G401.6 (cell line): ENCODE data around the gene GTF2A1L.
"Not testable (repeated sequence)": the region's sequence is repeated elsewhere in the genome, so short reads cannot be mapped to it uniquely, and the experiment has no call there.

Source experiments
- FAIRE-seq: peaks from 2 replicates; lab custom pipeline; 2012; peaks lifted over from hg19 to GRCh38; lab: Jason Lieb, UNC

Gene GTF2A1L, protein sequence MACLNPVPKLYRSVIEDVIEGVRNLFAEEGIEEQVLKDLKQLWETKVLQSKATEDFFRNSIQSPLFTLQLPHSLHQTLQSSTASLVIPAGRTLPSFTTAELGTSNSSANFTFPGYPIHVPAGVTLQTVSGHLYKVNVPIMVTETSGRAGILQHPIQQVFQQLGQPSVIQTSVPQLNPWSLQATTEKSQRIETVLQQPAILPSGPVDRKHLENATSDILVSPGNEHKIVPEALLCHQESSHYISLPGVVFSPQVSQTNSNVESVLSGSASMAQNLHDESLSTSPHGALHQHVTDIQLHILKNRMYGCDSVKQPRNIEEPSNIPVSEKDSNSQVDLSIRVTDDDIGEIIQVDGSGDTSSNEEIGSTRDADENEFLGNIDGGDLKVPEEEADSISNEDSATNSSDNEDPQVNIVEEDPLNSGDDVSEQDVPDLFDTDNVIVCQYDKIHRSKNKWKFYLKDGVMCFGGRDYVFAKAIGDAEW

DNA sequence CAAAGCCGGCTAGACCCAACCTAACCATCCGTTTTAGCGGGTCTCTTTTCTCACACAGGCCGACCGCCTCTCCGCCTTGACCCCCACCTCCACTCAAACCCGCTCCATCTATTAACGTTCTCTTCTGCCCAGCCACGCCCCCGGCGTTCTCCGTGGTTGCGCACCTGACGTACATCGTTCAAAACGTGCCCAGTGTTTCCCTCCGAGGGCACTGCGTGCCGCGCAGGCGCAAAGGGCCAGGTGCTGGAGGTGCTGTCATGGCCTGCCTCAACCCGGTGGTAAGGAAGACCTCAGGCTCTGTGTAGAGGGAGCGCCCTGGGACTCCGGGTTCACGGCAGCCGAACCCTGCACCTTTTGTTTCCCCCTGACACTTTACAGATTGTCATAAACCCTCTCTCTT lies at the start of gene GTF2A1L:
GTF2A1L (plus strand) TSS at position 239 of the 400 bp plus-strand sequence; CDS start at position 258, 19 bp downstream.
- no peak for FAIRE-seq

DNA sequence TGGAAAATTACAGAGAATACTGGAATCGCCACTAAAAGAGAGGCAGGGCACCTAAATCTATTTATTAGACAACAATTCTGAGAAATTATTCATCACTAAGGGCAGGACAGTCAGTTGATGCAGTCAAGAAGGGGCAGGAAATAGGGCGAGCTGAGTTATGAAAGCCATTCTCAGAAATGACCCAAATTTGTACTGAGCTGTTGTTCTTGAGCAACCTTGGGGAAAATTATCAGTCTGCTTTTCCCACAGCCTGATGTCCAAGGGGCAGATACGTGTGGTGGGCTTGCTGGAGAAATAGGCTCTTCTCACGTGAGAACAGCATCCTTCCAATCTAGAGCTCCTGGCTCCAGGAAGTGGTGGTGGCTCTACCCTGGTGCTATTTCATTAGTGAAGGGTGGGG lies 49.1 kb upstream of the GTF2A1L start:
- FAIRE-seq = no peak

DNA sequence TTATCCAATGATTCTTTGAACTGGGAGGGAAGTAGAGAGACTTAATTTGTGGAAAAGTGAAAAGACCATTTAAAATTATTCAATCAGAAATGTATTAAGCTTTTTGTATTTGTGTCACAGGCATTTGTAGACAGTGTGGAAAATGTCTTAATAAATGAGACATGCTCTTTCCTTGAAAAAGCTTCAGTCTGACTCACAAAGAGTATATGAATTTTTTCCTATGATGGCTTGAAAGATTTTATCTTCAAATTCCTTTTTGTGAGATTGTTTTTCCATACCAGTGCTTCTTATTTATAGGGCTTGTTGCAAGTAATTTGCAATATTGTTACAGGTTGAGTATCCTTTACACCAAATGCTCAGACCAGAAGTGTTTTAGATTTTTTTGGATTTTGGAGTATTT lies 48.2 kb upstream of the GTF2A1L start:
- FAIRE-seq = no peak

DNA sequence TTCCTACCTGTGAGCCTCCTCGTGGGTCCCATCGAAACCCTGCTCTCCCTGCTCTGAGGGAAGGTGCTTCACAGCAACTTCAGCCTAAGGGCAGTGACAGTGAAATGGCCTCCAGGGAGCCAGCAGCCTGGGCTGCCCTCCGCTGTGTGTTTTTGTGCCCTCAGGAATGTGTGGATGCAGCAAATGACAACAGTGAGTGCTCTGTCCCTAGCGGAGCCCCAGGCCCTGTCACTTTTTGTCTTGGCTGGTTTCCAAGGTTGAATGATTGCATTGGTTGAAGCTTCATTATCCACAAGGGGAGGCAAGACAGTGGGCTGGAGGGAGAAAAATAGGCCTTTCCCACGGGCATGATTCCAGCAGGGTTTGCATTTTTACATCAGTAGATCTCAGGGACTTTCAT lies 44.8 kb upstream of the GTF2A1L start:
- FAIRE-seq = no peak

DNA sequence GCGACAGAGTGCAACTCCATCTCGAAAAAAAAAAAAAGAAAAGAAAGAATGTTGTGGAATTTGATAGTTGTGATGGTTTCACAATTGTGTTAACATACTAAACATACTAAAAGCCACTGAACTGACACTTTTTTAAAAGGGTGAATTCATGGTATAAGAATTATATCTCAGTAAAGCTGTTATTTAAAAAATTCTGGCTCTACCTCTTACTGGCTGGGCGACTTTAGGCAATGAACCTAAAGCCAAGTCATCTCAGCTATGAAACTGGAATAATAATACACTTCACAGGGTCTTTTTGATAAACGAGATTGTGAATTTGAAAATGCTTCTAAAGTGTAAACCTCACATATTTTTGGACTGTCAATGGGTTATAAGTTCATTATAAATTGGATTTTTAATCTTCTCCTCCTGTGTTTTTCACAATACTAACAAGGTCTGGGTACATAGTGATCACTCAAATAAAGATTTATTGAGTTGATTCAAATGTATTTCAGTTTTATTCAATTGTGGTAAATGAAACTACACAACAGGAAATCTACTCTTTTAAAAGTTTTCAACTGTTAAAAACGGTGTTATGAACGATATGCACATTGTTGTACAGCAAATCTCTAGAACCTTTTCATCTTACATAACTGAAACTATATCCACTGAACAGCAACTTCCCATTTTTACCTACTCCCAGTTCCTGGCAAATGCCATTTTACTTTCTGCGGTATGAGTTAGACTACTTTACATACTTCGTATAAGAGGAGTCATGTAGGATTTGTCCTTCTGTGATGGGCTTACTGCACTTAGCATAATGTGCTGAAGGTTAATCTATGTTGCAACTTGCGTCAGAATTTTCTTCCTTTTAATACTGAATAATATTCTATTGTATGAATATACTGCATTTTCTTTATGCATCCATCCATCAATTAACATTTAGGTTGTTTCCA lies 43.0 kb upstream of the GTF2A1L start:
- FAIRE-seq = no peak

DNA sequence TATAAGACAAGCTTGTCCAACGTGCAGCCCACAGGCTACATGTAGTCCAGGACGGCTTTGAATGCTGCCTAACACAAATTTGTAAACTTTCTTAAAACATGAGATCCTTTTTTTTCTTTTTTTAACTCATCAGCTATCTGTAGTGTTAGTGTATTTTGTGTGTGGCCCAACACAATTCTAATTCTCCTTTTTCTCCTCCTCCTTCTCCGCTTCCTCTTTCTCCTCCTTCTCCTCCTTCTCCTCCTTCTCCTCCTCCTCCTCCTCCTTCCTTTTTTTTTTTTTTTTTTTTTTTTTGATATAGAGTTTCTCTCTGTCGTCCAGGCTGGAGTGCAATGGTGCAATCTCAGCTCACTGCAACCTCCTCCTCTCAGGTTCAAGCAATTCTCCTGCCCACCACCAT lies 39.3 kb upstream of the GTF2A1L start:
- no peak for FAIRE-seq

DNA sequence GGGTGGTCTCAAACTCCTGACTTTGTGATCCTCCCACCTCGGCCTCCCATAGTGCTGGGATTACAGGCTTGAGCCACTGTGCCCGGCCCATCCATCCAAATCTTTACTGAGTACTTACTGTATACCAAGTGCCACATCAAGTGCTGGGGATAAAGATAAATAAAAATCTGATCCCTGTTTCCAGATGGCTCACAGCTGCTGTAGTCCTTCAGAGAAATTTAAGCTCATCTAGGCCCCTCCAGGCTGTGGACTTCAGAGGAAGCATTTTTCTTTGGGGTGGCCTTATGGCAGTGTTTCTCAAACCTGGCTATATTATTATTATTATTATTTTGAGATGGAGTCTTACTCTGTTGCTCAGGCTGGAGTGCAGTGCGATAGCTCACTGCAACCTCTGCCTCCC lies 33.7 kb upstream of the GTF2A1L start:
- FAIRE-seq = no peak

DNA sequence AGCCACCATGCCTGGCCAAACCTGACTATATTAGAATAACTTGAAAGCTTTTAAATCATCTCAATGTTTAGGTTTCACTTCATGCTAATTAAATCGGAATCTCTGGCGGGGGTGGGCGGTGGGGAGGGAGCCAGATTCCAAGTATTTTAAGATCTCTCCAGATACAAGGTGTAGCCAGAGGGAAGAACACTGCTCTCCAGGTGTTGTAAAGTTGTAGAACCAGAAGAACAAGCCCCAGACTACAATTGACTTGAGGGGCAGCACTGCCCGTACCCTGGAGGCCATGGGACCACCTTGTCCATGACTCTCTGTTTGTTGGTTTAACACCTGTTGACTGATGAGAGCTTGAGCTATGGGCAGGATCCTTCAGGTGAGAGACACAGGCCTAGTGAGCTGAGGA lies 33.1 kb upstream of the GTF2A1L start:
- no peak for FAIRE-seq

DNA sequence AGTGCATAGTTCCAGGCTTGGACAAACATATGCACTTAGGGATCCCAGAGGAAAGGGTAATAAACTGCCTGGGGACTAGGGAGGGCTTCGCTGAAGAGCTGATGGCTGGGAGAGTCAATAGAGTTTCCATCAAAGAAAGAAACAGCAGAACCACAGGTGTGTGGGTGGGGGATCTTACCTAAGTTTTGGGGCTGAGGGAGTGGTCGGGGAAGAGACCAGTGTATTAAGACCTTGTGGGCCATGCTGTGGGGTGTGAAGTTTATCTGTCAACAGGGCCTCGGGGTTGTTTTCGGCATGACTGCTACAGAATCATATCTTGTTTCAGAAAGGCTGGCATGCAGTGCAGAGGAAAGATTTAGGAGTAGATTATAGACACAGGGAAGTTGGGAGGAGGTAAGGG lies 31.2 kb upstream of the GTF2A1L start:
- no peak for FAIRE-seq

DNA sequence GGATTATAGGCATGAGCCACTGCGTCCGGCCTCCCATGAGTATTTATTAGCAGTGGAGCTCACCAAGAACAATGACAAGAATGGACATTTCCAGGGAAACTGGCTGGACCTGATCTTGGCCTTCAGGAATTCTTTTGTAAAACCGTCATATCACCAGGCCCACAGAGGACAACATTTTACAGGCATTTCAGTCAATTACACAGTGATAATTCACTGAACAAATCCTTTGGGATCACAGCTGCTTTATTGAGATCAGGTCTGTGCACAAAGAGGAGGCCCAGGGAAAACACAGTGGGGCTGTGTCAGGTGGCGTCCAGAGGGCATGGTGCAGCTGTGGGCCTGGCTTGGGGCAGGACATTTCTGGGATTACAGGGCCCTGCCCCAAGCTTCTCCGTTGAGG lies 30.1 kb upstream of the GTF2A1L start:
- FAIRE-seq = no peak

DNA sequence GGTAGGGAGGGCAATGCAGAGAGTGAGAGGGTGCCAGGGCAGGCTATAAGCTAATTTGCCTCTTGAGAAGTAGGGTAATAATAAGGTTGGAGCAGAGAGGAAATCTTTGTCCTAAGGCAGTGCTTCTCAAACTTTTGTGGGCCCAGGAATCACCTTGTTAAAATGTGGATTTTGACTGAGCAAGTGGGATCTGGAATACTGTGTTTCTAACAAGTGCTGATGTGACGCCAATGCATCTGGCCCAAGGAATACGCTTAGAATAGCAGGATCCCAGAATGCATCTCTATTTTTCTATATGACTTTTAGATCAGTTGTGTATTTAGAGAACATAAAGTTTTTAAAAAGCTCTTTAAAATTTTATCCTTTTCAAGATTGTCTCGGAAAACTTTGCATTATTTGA lies 29.7 kb upstream of the GTF2A1L start:
- FAIRE-seq = no peak

DNA sequence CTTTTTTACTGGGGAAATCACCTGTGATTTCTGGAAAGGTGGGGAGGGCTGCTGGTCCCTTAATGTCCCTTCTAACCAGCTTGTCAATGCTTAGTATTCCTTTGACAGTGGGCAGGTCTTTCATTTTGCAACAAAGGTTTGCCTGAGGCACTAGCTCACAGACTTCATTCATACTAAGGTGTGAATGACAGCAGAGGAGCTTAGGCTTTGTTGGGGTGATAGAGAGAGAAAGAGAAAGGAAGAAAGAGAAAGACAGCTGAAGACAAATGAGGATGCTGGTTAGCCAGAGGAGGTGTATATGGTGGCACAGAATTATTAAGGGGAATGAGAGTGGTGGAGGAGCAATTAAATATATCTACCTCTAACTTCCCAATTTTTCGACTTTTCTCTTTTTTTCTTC lies 28.9 kb upstream of the GTF2A1L start:
- no peak for FAIRE-seq

DNA sequence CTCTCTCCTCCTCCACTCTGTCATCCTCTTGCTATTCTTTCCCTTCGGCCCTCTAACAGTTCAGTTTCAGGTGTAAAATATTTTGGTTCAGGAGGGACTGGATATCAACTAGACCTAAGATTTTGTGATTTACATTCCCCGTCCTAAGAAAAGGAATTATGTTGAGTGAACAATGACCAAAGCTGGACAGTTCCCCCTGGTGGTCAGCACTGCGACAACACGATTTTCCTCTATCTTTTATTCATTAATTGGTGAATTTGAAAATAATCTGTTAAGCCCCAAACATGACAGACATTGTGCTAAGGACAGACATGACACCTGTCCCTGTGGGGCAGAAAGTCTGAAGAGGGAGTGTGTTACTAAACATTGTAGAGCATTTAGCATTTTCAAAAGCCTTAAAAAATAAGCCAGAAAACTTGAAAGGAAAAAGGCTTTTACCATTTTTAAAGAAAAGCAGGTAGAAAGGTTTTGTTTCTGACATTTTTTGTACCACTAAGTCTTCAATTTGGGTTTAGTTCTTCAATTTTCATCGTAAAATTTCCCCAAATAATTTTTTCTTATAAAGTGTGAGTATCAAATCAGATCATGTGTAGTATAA lies 28.4 kb upstream of the GTF2A1L start:
- FAIRE-seq = peak; percentile 45

DNA sequence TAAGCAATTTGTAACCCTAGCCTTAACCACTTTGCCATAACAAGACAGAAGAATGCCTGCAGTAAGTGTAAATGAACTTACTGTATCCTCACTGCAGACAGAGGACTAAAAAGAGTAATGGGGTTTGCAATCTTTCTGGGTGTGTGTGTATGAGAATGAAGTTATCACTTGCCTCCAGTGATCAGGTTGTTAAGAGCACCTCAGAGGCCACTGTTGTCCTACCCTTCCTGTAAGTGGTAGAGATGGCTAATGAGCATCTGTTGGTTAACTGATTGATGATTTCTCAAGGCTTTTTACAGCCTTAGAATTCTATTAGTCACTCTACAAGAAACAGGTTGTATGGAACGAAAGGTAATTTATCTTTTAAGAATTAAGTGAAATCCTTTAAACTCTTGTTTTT lies 27.6 kb upstream of the GTF2A1L start:
- FAIRE-seq = no peak

DNA sequence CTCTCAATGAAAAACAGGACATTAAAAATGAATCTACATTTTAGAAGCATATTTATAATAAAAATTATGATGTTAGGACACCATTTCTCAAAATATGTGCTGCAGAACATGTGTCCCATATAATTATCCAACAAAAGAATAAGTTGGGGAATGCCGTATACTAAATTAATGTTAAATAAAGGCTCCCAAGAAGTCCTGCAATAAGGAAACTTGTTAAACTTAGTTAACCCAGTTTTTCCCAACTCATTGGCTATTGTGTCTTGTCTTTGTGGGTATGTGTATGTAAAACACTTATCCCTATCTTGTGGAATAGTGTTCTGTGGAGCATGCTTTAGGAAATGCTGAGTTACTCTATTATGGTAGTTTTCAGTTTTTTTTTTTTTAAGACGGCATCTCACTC lies 25.6 kb upstream of the GTF2A1L start:
- no peak for FAIRE-seq

DNA sequence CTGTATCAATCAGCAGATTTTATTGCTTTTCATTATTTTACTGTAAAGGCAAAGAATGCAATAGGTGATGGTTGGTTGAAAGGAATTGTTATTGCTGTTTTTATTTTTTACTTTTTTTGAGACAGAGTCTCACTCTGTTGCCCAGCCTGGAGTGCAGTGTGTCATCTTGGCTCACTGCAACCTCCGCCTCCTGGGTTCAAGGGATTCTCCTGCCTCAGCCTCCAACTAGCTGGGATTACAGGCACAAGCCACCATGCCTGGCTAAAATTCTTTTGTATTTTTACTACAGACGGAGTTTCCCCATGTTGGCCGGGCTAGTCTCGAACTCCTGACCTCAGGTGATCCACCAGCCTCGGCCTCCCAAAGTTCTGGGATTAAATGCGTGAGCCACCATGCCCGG lies 20.9 kb upstream of the GTF2A1L start:
- FAIRE-seq = not testable (repeated sequence)

DNA sequence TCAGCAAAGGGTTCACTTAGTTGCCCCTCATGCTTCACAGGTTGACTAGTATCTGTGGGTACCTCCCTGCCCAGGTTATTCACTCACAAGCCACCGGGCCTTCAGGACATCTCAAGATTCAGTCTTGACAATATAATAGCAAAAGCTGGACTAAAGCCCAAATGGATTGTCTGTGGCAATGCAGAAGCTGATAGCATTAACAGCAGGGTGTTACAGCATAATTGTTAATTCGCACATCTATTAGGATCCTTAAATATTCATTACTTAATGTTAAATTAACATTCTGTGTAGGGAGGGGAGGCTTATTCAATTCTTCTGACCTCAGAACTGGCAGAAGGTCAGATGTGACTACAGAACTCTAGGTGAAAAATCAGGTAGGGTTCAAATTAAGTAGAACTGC lies 20.2 kb upstream of the GTF2A1L start:
- no peak for FAIRE-seq

DNA sequence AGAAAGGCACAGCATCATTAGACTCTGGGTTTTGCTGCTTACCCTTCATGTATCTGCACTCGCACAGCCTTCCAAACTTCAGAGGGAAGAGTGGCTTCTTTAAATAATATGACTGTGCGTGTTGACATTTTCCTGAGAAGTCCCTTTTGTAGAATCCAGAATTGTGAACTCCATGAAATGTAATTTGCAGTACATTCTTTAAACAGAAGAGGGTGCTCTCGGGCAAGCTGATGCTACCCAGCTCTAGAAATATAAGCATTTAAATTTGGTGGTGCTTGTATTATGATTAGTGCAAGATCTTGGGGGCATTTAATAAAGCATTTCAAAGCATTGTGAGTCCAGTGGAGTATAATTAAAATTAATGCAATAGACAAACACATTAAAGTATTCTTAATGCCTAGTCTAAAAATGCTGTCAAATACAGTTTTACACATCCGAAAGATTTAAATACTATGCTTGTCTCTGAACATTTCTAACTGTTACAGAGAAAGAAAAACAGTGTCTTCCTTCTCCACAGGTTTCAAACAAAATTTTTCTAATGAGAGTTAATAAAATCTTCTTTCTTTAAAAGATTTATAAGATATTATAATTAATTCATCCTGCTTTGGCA lies 17.3 kb upstream of the GTF2A1L start:
- FAIRE-seq = peak; percentile 91

DNA sequence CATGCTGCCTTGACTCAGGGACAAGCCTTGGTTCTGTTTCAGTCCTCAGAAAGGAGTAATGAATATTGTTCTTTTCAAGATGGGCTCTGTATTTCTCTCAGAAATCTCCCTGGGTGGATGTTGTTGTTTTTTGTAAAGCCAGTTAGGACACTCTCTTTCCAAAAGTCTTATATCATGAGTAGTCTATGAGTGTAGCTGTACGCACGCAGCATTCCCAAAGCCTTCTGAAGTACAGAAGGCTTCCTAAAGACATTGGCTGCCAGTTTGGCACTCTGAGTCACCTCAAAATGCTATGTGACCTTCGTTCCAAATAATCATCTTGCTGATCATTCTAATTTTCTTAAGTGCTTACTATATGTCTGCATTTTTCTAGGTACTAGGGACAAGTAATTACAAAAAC lies 16.7 kb upstream of the GTF2A1L start:
- no peak for FAIRE-seq

DNA sequence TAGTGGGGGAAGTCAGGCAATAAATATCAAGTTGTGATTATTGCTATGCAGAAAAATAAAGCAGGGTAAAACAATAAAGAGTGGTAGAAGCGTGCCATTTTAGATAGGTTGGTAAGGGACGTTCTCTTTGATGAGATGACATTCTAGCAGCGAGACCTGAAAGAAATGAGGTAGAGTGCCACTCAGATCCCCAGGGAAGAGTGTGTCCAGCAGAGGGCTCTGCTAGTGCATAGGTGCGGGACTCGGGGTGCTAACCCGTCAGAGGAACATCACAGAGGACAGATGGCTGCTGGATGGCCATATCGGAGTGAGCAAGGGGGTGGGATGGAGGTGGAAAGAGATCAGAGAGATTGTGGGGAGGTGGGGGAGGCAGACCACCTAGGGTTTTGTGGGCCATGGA lies 16.3 kb upstream of the GTF2A1L start:
- FAIRE-seq = no peak

DNA sequence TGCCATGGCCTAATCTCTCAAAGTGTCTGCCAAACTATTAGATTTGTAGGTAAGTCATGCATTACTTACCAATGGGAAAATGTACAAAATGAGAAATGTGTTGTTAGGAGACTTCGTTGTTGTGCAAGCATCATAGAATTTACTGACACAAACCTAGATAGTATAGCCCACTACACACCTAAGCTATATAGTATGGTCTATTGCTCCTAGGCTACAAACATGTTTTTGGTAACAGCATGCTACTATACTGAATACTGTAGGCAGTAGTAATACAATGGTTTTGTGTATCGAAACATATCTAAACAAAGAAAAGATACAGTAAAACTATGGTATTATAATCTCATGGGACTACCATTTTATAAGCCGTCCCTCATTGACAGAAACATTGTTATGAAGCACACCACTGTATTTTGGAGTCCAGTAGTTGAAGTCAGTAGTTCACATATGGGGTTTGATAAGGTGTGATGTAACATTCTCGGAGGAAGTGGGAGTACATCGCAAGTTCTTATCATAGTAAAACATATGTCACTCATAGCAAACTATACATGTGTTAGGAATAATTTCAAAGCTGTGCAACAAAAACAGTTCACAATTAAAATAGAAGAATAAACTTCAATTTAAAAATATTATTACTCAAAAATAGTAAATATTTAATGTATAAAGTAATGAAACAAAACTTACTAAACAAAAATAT lies 12.0 kb upstream of the GTF2A1L start:
- no peak for FAIRE-seq
